Fibroblast of lung (primary cell): Measurements from ENCODE around the gene PLEKHN1.

ENCODE experiments used
- EZH2 ChIP-seq: IDR thresholded peaks from 2 replicates; pipeline ENCODE4 v1.5.1; 2012; ENCODE audit warnings: low read length, control low read depth, mild to moderate bottlenecking; ENCODE audit errors: missing control alignments
- TF ChIP-seq, protein P1 (sequence below), 2 donors: IDR thresholded peaks in 1 of 2; conservative IDR thresholded peaks in 1 of 2; 1 replicate in 1 of 2; 2 replicates in 1 of 2; pipeline ENCODE4 v1.5.1; 2011 to 2012; ENCODE audit warnings: low read length in 2 of 2, control low read depth in 1 of 2, inconsistent platforms in 1 of 2, low read depth in 1 of 2, mild to moderate bottlenecking in 1 of 2

DNA sequence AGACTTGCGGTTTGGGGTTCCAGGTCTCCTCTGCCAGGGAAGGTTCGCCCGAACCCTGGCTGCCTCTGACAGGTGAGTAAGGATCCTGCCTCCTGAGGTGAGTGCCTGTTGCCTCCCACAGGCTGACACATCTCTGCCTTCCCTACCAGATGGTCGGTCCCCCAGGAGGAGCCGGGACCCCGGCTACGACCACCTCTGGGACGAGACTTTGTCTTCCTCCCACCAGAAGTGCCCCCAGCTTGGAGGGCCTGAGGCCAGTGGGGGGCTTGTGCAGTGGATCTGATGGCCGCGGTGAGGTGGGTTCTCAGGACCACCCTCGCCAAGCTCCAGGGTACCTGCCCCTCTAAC, 8.0 kb downstream of the PLEKHN1 start:
- TF ChIP-seq, protein P1, sequence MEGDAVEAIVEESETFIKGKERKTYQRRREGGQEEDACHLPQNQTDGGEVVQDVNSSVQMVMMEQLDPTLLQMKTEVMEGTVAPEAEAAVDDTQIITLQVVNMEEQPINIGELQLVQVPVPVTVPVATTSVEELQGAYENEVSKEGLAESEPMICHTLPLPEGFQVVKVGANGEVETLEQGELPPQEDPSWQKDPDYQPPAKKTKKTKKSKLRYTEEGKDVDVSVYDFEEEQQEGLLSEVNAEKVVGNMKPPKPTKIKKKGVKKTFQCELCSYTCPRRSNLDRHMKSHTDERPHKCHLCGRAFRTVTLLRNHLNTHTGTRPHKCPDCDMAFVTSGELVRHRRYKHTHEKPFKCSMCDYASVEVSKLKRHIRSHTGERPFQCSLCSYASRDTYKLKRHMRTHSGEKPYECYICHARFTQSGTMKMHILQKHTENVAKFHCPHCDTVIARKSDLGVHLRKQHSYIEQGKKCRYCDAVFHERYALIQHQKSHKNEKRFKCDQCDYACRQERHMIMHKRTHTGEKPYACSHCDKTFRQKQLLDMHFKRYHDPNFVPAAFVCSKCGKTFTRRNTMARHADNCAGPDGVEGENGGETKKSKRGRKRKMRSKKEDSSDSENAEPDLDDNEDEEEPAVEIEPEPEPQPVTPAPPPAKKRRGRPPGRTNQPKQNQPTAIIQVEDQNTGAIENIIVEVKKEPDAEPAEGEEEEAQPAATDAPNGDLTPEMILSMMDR (conservative IDR thresholded peaks at IDR 0.05 in 1 of 2, IDR thresholded peaks at IDR 0.05 in 1 of 2; ENCODE audit: low read depth in 1 of 2, low read length in 2 of 2) = no peak
- no peak for TF ChIP-seq EZH2
